Stimulated activated CD8-positive, alpha-beta memory T cell treated with anti-CD3 and anti-CD28 coated beads, Interleukin-12 subunit alpha, Interleukin-12 subunit beta, amount 100 ng/mL, for 24 hours (primary cell): ENCODE data around the gene NF2.

Experiments
- DNase-seq: peaks from one replicate; pipeline ENCODE4 v3.0.0-alpha.2; 2020; ENCODE audit errors: extremely low read depth

NF2 gene

DNA sequence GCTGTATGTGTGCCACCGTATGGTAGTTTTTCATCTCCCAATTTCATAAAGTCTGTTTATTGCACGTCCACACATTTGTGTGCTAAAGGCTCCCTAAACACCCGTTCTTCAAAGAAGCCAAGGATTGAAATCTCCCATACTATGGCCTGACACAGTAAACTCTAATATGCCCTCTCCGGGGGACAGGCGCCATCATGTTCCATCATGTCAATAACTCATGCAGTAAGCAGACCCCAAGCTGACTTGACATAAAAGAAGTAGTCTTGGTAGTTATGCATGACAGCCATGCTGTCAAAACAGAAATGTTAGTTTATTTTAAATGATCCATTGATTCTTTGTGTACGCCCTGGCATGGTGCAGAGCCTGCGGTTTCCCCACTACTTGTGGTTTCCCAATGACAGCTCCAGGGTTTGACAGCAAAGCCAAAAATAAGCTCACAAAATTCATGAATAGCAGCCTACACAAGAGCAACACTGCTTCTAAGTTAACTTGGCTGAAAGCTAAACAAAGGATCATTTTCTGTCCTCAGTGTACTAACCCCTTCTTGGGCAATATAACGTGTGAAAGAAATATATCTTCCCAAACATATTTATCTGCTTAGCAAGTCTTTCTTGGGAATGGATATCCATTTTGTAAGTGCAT is 59.9 kb downstream of the NF2 start:
- no peak for DNase-seq

GRCh38 chr22:29665486-29665885 is 62.1 kb downstream of the NF2 start:
- no peak for DNase-seq

- no peak for DNase-seq
Observed at GRCh38 chr22:29668673-29669072, 65.2 kb downstream of the NF2 start.

- DNase-seq = no peak
Observed at GRCh38 chr22:29670626-29671025, 67.2 kb downstream of the NF2 start.

DNA sequence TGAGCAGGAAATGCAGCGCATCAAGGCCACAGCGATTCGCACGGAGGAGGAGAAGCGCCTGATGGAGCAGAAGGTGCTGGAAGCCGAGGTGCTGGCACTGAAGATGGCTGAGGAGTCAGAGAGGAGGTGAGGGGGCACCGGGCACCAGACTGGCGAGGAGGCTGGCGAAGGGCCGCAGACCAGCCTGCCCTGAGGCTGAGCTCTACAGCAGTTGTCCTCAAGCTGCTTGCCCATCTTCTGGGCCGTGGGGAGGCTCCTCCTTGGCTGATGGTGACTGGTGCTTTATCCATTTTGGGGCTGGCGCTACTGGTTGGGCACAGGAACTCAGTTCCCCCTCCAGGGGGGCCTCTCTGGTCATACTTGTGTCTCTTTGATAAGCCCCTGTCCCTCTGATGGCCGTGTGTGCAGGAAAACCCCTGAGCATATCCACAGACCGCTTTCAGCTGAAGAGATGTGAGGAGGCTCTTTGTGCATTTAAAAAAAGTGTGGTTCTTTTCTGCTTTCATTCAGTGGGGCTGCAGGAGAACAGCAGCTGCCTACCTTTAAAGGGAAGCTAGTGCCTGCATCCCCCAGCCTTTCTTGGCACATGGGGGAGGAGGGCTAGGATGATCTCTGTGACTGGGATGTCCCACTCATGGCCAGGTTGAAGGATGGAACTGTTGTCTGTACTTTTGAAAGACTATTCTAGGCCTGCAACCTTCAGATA is 70.1 kb downstream of the NF2 start:
- DNase-seq = no peak

DNA sequence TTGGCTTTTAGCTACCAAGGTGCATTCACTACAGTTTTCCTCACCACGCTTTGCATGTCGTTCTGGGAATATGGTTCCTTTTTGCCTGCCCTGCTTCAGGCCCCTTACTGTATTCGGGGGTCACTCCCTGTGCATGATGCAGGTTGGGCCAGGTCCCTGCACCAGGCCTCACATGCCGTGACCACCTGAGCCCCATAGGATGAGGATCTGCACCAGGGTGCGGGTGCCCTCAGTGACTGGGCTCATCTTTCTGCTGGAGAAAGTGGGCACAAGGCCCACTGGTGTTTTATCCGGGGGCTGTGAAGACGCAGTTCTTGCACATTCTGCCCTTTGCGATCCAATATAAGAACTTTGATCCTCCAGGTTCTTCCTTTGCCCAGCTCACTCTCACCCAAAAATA is 70.7 kb downstream of the NF2 start:
- no peak for DNase-seq

- DNase-seq = no peak
Observed at GRCh38 chr22:29679316-29679715, 75.9 kb downstream of the NF2 start.

DNA sequence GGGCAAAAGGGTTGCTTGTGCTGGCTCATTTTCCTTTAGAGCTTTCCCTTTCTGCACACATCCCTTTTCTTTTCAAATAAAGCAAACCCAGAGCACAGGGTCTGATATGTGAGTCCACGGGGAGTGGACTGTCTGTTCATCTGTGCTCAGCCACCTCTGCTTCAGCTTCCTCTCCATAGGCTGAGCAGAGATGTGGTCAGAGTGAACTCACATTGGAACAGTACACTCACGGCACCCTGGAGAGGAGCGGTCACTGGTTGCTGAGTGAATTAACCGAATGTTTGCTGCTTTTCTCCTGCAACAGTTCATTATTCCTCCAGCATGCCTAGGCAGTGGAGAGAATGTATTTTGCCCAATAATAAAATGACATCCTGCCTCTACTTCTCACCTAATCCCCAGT is 80.1 kb downstream of the NF2 start:
- DNase-seq = no peak

DNA sequence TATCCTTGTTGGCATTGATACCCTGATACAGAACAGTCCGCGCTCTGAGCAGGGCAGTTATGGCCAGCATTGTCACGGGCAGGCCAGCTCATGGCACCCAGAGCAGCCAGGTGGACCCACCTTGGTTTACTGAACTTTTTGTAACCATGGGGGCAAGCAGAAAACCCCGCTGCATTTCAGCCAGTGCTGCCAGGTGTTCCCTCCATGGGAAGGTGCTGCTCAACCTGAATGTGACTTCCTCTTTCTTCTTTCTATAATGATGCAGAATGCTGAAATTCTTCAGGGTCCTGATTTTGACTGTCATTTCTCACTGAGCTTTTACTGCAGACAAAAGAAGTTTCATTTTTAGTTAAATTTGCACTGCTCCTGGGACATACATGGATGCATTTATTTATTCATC is 80.8 kb downstream of the NF2 start:
- no peak for DNase-seq

DNA sequence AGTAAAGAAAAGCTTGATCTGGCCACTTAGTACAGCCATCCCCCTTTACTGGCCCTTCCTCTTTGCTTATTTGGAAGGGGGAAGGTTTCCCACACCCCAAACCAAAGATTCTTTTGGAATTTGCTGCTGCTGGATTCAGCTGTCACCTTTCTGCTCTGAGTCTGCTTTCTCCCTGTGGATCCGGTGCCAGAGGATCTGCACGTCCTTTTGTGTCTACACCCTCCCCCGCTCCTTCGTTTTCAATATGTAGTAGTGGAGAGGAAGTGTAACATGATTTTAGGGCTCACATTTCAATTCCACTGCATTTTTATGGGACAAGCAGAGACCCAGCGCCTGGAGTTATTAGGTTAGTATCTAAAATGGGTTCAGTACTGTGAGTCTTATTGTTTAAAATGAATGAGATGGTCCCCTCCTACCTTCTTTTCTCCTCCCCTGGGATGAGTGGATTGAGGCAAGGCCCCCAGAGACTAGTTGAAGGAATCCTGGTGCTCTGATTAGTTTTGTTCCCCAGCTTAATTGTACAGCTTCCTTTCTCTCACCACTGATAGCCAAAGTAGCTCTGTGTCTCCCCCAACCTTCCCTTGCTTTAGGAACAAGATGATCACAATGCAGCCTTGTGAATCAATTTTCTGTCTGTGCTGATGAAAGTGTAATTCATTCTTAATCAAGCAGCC is 85.9 kb downstream of the NF2 start:
- no peak for DNase-seq

GRCh38 chr22:29689880-29690213 is 86.4 kb downstream of the NF2 start:
- no peak for DNase-seq

- no peak for DNase-seq
Observed at GRCh38 chr22:29690476-29690875, 87.0 kb downstream of the NF2 start.

DNA sequence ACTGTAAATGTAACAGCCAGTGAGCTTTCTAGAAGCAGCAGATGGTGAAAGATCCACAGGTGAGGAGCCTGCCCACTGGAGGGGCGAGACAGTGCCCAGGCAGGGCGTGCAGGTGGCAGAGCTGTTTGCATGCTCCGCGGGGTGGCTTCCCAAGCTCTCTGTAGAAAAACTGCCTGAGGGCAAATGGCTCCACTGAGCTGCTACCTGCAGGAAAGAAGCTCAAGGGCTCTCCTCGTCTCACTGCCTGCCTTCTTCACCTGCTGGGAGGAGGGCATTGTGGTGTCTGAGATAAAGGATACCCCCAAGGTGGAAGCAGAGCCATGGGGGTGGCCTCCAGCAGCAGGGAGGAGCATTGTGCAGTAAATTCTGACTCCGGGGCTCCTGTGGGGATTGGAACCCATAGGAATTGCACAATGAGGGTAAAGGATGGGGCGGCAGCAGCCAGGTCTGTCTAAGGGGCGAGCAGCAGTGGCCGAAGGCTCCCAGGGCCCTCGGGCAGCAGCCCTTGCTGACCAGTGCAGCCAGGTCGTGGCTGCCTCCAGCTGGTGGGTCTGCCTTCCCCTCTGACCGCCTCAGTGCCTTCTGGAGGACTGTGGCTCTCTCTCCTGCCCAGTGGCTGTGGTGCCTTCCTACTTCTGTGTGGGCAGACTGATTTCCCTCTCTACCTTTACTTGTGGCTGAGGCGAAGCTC is 88.3 kb downstream of the NF2 start:
- DNase-seq = no peak

- no peak for DNase-seq
Observed at GRCh38 chr22:29692327-29692640, 88.9 kb downstream of the NF2 start.

GRCh38 chr22:29693161-29693560 is 89.7 kb downstream of the NF2 start:
- no peak for DNase-seq

DNA sequence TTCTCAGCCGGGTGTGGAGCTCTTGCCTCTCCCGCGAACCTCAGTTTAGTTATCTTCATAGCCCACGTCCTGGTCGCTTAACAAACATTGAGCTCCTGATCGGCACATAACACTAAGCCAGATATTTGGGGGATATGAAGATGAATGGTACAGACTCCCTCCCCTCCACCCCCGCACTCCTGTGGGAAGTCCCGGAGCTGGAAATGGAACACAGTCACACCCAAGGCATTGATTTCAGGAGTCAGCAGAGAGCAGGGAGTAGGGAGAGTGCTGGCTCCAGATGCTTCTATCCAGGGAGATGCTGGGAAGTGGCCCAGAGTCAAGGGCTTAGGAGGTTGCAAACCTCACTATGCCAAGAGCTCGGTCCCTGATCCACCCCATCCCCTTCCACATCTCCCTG is 90.2 kb downstream of the NF2 start:
- no peak for DNase-seq

GRCh38 chr22:29695129-29695926 is 91.9 kb downstream of the NF2 start:
- no peak for DNase-seq

- no peak for DNase-seq
Observed at GRCh38 chr22:29697853-29698598, 94.6 kb downstream of the NF2 start.

DNA sequence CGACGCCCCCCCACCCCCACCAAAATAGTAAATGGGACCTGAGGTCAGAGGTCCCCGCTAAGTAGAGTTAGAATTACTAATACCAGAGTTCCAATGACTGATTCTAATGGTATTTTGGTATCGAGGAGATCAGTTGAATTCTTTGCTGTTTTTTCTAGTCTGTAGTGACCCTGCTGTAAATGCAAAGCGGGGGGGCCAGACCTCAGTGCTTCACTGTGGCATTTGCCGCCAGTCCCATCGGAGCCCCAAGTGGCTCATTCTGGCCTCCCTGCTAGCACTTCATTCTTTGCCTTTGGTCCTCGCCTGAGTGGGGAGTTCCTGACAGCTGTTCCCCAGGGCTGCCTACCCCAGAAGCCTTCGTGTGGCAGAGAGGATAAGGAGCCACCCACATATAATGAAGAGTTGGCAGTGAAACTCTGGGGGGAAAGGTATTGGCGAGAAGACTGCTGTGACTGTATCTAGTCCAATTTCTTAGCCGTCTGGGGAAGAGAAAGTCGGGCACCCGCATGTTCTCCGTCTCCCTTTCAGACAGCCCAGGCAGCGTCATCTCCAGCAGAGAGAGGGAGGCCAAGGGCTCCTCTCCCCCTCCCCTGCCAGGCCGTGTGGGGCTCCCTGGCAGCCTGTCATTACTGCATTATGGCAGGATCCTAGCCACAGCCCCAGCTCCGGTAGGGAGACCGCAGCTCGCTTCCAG is 96.9 kb downstream of the NF2 start:
- DNase-seq = no peak

- DNase-seq = no peak
Observed at GRCh38 chr22:29700900-29701154, 97.4 kb downstream of the NF2 start.
